Activated CD8-positive, alpha-beta memory T cell treated with anti-CD3 and anti-CD28 coated beads, Interleukin-2, amount 50 U/mL, for 48 hours (primary cell): Measurements from ENCODE around the gene RAET1G.
"Not testable (repeated sequence)": the region's sequence is repeated elsewhere in the genome, so short reads cannot be mapped to it uniquely, and the experiment has no call there.

ENCODE experiments used
- DNase-seq: peaks from one replicate; pipeline ENCODE4 v3.0.0-alpha.2; 2020

Gene RAET1G

DNA sequence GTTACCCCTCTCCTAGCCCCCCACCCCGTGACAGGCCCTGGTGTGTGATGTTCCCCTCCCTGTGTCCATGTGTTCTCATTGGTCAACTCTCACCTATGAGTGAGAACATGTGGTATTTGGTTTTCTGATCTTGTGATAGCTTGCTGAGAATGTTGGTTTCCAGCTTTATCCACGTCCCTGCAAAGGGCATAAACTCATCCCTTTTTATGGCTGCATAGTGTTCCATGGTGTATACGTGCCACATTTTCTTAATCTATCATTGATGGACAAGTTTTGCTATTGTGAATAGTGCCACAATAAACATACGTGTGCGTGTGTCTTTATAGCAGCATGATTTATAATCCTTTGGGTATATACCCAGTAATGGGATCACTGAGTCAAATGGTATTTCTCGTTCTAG, 31.1 kb downstream of the RAET1G start:
- DNase-seq = not testable (repeated sequence)

DNA sequence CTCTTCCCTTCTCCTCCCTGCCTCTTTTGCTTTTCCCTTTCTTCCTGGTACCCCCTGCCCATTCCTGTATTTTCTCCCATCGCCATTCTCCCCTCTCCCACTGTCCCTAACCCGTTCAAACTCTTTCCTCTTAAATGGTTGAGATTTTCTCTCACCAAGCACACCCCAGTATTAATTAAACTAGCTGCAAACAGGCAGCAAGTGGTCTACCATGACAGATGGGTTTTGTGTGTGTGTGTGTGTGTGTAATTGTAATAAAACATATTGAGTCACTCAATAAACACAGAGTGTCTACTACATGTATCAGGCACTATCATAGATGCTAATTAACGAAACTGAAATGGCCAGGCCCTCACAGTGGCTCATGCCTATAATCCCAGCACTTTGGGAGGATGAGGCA, 31.7 kb downstream of the RAET1G start:
- DNase-seq = no peak

- no peak for DNase-seq
These were observed 32.3 kb downstream of the RAET1G start for GRCh38 chr6:149890629-149891045.

DNA sequence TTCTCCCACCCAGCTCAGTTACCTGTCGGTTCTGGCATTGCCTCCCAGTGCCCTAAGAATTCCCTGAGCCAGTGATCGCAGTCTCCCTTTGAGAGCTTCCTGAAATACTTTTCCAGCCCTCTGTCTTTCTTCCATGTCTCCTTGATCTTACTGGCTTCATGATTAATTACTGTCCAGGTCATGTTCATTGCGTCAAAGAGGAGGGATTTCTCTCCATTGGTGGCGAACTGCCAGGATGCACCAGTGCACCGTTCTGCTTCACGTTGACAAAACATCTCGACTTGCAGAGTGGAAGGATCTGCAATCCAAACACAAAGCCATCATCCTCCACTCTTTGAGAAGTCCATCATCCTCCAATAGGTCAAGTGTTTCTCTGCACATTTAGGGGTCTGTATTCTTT, 33.6 kb downstream of the RAET1G start:
- no peak for DNase-seq

DNA sequence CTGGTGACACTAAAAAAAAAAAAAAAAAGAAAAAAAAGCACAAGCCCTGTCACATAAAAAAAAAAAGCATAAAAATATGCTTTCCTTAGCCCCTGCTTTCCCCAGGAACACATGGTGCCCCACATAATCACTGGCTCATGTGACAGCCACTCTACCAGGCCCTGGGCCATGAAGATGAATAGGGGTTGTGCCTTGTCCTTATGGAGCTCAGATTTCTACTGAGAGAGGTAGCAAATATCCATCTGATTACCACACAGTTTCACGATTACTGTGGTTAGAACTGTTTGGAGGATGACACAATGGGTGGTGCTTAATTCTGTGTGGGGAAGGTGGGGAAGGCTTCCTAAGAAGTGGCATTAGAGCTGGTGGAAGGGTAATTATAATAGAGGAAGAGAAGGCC, 34.3 kb downstream of the RAET1G start:
- no peak for DNase-seq

DNA sequence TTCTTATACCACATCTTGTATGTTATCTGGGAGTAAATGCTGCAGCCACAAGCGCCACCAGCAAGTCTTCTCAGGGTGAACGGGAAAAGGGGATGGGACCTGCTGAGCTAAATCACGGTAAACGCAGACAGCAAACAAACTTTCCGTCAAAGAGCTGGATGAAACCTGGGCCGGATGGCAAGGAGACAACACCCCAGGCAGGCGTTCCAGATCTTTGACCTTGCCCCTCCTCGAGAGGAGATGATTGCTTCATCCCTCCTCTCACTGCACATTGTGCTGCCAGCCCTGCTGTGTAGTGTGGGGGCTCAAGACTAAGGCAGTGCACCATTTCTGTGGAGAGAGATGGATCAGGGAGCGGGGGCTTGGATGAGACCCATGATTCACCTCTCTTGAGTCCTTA, 34.8 kb downstream of the RAET1G start:
- DNase-seq = no peak

DNA sequence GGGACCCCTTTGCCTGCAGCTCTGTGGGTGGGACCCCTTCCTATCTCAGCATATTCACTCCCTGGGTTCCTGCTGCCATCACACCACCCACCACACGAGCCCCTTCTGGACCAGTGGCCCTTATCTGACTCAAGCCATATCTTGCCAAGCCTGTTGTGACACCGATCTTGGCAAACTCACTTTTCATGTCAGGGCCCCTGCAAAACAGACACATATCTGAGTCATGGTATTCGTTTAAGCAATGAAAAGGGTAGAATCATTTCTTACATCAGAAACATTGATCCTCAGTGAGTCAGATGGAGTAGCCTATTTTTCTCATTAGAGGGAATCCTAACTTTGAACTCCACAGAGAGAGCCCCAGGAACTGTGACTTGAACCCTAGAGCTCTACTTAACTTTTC, 35.6 kb downstream of the RAET1G start:
- DNase-seq = no peak

DNA sequence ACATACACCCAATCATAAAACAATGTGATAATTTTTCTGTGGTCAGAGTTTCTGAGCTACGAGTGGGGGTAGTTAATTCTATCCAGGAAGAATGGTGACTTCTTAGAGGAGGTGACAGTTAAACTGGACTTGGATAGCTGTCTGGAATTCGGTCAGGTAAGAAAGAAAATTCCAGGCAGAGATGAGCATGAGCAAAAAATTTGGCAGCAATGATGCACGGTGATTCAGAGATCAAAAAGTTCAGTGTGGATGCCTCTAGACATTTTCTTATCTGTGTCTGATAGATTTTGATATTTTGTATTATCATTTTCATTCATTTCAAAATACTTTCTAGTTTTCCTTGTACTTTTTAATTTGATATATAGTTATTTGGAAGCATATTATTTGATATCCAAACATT, 37.0 kb downstream of the RAET1G start:
- no peak for DNase-seq

DNA sequence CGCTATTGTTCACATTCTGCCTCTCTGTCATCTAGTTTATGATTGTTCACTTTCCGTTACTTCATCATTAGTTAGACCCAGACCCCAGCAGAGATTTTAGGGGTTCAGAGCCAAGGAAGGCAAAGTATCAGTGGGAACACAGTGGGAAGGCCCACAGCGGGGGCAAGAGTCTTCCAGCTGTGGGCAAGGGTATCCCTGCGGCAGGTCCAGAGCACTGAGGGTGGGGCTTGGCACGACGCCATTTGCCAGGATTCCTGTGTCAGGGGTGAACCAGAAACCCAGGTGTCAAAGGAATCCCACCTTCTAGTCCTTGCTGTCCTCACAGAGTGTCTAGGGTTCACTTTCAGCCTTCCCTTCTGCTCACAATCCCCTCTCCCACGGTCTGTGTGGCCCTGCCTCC, 38.3 kb downstream of the RAET1G start:
- DNase-seq = no peak

DNA sequence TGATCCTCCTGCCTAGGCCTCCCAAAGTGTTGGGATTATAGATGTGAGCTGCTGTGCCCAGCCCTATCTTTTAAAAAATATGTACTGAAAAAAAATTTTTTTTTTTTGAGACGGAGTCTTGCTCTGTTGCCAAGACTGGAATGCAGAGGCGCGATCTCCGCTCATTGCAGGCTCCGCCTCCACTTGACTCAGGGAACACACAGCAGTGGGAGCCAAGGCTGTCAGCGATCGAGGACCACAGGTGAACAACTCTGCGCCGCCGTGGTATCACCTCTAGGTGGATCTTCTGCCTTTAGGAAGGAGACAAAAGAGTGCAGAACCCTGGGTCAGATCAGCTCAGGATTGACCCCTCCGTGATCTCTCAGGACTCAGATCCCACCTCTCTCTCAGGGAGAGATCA, 38.7 kb downstream of the RAET1G start:
- no peak for DNase-seq

- DNase-seq = no peak
These were observed 41.1 kb downstream of the RAET1G start for GRCh38 chr6:149881860-149882259.

GRCh38 chr6:149881066-149881766, 41.7 kb downstream of the RAET1G start:
- DNase-seq = no peak

DNA sequence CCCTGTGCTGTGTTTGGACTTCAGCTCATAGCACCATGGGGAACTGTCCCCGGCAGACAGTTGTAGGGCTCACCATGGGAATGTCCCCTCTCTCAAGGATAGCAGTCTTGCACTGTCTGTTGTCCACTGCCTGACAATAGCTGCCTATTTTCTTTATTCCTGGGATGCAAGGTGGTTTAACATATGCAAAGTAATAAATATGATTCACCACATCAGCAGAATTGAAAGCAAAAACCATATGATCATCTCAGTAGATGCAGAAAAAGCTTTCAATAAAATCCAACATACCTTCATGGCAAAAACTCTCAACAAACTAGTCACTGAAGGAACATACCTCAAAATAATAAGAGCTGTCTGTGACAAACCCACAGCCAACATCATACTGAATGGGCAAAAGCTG, 45.3 kb downstream of the RAET1G start:
- DNase-seq = no peak

DNA sequence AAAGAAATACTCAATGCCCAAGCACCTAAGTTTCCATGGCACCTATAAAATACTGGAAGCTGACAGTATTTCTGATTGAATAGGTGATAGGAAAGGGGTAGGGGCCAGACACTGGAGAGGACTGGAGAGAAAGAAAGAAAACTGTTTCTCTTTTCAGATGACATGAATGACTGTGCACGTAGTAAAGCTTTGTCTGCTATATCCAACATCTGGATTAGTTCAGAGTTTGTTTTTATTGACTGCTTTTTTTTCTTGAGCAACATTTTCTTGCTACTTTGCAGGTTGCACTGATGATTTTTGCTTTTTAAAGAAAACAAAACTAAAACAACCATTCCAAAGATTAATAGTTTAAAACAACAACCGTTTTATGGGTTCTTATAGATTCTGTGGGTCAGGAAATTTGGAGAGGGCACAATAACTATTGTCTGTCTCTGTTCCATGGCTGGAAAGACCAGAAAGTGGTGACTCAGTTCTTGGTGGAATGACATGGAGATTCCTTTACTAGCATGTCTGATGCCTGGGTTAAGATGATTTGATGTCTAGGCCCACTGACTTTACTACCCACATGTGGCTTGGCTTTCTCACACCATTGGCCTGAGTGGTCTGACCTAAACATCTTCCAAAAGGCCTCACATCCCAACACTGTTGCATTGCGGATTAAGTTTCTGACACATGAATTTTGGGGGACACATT, 46.5 kb downstream of the RAET1G start:
- DNase-seq = no peak

- no peak for DNase-seq
These were observed 50.7 kb downstream of the RAET1G start for GRCh38 chr6:149872233-149872632.

DNA sequence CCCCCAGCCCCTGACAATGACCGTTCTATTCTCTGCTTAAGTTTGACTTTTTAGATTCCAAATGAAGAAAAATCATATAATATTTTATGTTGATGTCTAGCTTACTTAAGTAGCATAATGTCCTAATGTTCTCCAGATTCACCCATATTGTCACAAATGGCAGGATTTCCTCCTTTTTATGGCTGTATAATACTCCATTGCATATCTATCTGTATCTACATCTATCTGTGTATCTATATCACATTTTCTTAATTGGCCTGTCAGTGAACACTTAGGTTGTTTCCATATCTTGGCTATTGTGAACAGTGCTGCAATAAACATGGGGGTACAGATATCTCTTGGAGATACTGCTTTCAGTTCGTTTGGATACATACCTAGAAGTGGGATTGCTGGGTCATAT, 51.7 kb downstream of the RAET1G start:
- DNase-seq = no peak

- DNase-seq = no peak
These were observed 53.5 kb downstream of the RAET1G start for GRCh38 chr6:149869275-149869892.

DNA sequence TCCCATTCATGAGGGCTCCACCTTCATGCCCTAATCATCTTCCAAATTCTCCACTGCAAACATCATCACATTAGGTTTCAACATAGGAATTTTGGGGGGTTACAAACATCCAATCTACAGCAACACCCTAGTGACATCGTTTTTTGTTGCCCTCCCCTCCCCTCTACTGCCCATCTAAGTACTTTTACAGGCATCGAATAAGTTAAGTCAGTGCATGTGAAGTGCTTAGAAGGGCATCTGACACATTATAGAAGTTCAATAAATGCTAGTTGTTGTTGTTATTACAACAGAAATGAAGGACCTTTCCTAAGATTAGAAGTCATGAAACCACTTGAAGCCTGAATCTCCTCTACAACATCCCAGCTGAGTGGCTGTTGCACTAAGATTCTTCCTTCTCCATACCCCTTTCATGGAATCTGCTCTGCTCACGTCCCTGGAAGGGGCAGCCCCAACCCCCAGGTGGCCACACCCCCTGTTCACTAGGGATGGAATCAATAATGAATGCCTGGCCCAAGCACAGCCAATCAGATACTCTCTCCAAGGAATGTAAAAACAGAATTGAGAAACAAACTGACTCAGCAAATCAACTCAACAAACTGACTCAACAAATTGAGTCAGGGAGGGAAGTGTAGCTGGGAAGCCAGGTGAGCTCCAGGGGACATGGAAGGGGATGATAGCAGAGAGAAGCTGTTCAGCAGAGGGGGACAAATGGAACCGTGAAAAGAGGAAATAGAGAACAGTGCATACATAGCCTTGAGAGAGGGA, 54.9 kb downstream of the RAET1G start:
- DNase-seq = no peak
